Peyer's patch (tissue), 4 donors: ENCODE data around the gene C10orf71. TPM values are rescaled to one million over a fixed set of nuclear protein-coding genes. Genes with fewer than 3 reads are reported as not detected.

ENCODE experiments used
- DNase-seq, 3 donors: peaks; one replicate each; pipeline ENCODE4 v3.0.0-alpha.2; 2017 to 2019
- H3K27ac ChIP-seq, 4 donors: fragments of 200-600 bp; sonication (generic); one replicate each; pipeline ENCODE4 v1.5.1; 2016 to 2019
- H3K27me3 ChIP-seq, 2 donors: fragments of 200-600 bp; sonication (generic); one replicate each; pipeline ENCODE4 v1.5.1; 2019
- H3K36me3 ChIP-seq, 3 donors: fragments of 200-600 bp; sonication (generic); one replicate each; pipeline ENCODE4 v1.5.1; 2016 to 2019
- H3K4me1 ChIP-seq, 4 donors: fragments of 200-600 bp; sonication (generic); one replicate each; pipeline ENCODE4 v1.5.1; 2016 to 2019
- H3K4me3 ChIP-seq, 4 donors: fragments of 200-600 bp; sonication (generic); 1 replicate in 3 of 4; 2 replicates in 1 of 4; pipeline ENCODE4 v1.5.1; 2016 to 2019; ENCODE audit warnings: mild to moderate bottlenecking in 1 of 4
- H3K9me3 ChIP-seq, 4 donors: fragments of 200-600 bp; sonication (generic); one replicate each; pipeline ENCODE4 v1.5.1; 2016 to 2019; ENCODE audit warnings: mild to moderate bottlenecking in 1 of 4
- CTCF ChIP-seq, 6 experiments: fragments of 450-650 bp in 4 of 6; fragments of 200-600 bp in 2 of 6; sonication (generic) in 1 of 6; IDR thresholded peaks; one replicate each; pipeline ENCODE4 v1.5.1; 2017 to 2019; ENCODE audit warnings: antibody characterized with exemption in 6 of 6, mild to moderate bottlenecking in 3 of 6, moderate library complexity in 1 of 6
- POLR2A ChIP-seq, 2 donors: fragments of 450-650 bp; IDR thresholded peaks; one replicate each; pipeline ENCODE4 v1.5.1; 2017; ENCODE audit warnings: antibody characterized with exemption in 2 of 2, mild to moderate bottlenecking in 2 of 2, moderate library complexity in 2 of 2
- total RNA-seq, 4 donors: library from RNA; depleted of rRNA; stranded (reverse); fragments of >200 nt; gene quantifications; one replicate each; pipeline ENCODE4 v1.1.0, GENCODE V29; 2016

Gene C10orf71
- total RNA-seq, 4 donors from 2014 or later, result not detected

DNA sequence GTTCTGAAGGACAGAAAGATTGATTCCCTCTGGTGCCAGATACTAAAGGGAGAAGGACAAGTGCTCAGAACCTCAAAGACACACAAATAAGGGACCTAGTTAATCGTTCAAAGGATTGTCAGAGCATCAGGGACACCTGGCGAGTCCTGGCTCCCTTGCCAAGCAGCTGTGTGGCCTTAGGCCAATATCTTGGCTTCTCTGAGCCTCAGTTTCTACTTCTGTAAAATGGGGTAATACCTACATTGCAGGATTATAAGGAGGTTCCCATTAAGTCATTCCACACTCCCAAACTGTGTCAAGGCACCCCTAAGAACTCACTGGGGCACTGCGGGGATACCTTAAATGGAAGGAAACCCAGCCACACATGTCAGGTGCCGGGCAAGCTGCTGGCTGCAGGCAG is 67.5 kb downstream of the C10orf71 start:
- Histone ChIP-seq H3K27me3 (no peaks in the 10 kb centered on the region), H3K4me3 (no peak overlapping the region), H3K36me3 (no peaks in the 10 kb centered on the region), H3K9me3 (no peaks in the 10 kb centered on the region), H3K4me1 (no peaks in the 10 kb centered on the region), H3K27ac (no peak overlapping the region)
- TF ChIP-seq POLR2A (IDR thresholded peaks at IDR 0.05) (no peak), CTCF (IDR thresholded peaks at IDR 0.05) (no peak)
- no peak for DNase-seq

DNA sequence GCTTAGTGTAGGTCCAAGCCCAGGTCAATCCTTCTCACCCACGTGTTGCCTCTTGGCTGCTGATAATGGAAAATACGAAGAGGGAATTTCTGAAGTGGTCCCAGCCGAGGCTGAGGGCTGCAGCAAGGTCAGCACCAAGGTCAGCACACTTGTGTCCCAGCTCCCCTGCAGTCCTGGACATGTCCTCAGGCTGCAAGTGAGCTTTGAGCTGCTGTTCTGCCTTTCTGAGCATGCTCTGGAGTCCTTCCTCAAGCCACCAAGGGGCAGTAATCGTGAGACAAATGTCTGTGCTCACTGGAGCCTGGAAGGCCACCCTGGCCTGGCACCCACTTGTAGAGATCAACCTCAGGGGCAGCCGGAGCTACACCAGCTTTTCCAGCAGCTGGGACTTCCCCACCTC is 68.6 kb downstream of the C10orf71 start:
- no peak overlapping the region for H3K27ac ChIP-seq
- H3K27me3 ChIP-seq, result no peaks in the 10 kb centered on the region
- H3K9me3 ChIP-seq, result no peaks in the 10 kb centered on the region
- no peaks in the 10 kb centered on the region for H3K36me3 ChIP-seq
- H3K4me1 ChIP-seq, result no peaks in the 10 kb centered on the region
- TF ChIP-seq CTCF (IDR thresholded peaks at IDR 0.05) (no peak), POLR2A (IDR thresholded peaks at IDR 0.05) (no peak)
- no peak overlapping the region for H3K4me3 ChIP-seq
- no peak for DNase-seq

DNA sequence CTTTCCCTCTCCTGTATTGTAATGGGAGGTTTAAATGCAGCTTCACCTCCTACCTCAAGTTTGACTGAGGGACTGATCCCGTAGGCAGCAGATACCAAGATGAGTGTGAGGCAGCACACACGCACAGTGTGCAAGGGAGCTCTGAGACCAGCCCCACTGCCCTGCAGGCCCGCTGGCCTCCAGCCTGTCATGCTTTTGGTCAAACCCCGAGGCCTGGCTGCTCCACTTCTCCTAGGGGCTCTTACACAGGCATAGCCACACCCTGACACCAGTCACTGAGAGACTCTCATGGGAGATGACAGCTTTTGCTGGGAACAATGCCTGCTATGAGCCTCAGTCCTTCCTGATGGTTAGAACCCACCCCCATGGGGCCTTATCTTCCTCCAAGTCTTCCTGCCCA is 69.3 kb downstream of the C10orf71 start:
- no peak overlapping the region for H3K27ac ChIP-seq
- no peaks in the 10 kb centered on the region for H3K27me3 ChIP-seq
- no peak for DNase-seq
- H3K4me3 ChIP-seq, result no peak overlapping the region
- no peaks in the 10 kb centered on the region for H3K9me3 ChIP-seq
- TF ChIP-seq CTCF (IDR thresholded peaks at IDR 0.05) (no peak), POLR2A (IDR thresholded peaks at IDR 0.05) (no peak)
- no peaks in the 10 kb centered on the region for H3K36me3 ChIP-seq
- no peaks in the 10 kb centered on the region for H3K4me1 ChIP-seq

GRCh38 chr10:49369216-49370162 is 70.5 kb downstream of the C10orf71 start:
- Histone ChIP-seq H3K36me3 (no peaks in the 10 kb centered on the region), H3K4me1 (no peaks in the 10 kb centered on the region), H3K4me3 (no peak overlapping the region), H3K9me3 (no peaks in the 10 kb centered on the region), H3K27ac (no peak overlapping the region), H3K27me3 (no peaks in the 10 kb centered on the region)
- DNase-seq, result no peak
- TF ChIP-seq CTCF (IDR thresholded peaks at IDR 0.05) (no peak), POLR2A (IDR thresholded peaks at IDR 0.05) (no peak)

GRCh38 chr10:49370326-49371100 is 71.5 kb downstream of the C10orf71 start:
- Histone ChIP-seq H3K9me3 (no peaks in the 10 kb centered on the region), H3K36me3 (no peaks in the 10 kb centered on the region), H3K27me3 (no peaks in the 10 kb centered on the region), H3K27ac (no peak overlapping the region), H3K4me3 (no peak overlapping the region), H3K4me1 (no peaks in the 10 kb centered on the region)
- TF ChIP-seq CTCF (IDR thresholded peaks at IDR 0.05) (no peak), POLR2A (IDR thresholded peaks at IDR 0.05) (no peak)
- no peak for DNase-seq
